PC-9 (cell line): Measurements from ENCODE around the gene CPXM2. TPM values are rescaled to one million over a fixed set of nuclear protein-coding genes. Genes with fewer than 3 reads are reported as not detected.

Source experiments
- BruUV-seq: library from RNA; stranded (reverse); fragments of 400-500 nt; replicated peaks from 2 replicates; lab custom pipeline; 2021; lab: Mats Ljungman, UMichigan
- CTCF ChIA-PET: fragments of 300-600 bp; sonication (Branson Sonifier 250); formaldehyde crosslinking; loops from one replicate; lab custom pipeline; 2022; ENCODE audit warnings: antibody characterized with exemption; lab: Charles Lee
- POLR2A ChIA-PET: fragments of 300-600 bp; sonication (Branson Sonifier 250); formaldehyde crosslinking; loops from one replicate; lab custom pipeline; 2022; ENCODE audit warnings: antibody characterized with exemption; ENCODE audit not compliant: unreplicated experiment; lab: Charles Lee
- DNase-seq, 2 experiments: peaks; one replicate each; pipeline versions ENCODE4 v3.0.0 to v3.0.0-alpha.2; 2015 to 2022; ENCODE audit warnings: mixed read lengths in 1 of 2
- H2AFZ ChIP-seq: fragments of 200-600 bp; sonication (generic); 2 replicates; pipeline ENCODE4 v1.8.1; 2017; ENCODE audit warnings: antibody characterized with exemption
- H3F3A ChIP-seq: fragments of 200-600 bp; sonication (generic); 2 replicates; pipeline ENCODE4 v1.8.1; 2017; ENCODE audit warnings: antibody characterized with exemption, mild to moderate bottlenecking, low read depth; ENCODE audit not compliant: insufficient read depth
- H3K27ac ChIP-seq: fragments of 200-600 bp; sonication (generic); 2 replicates; pipeline ENCODE4 v1.6.1; 2016; ENCODE audit warnings: mixed run types
- H3K27me3 ChIP-seq: fragments of 200-600 bp; sonication (generic); 2 replicates; pipeline ENCODE4 v1.6.1; 2016; ENCODE audit warnings: low read depth, mixed run types; ENCODE audit not compliant: insufficient read depth
- H3K36me3 ChIP-seq: fragments of 200-600 bp; sonication (generic); 2 replicates; pipeline ENCODE4 v1.6.1; 2016; ENCODE audit warnings: low read depth, mixed run types
- H3K4me1 ChIP-seq: fragments of 200-600 bp; sonication (generic); replicated peaks from 2 replicates; pipeline ENCODE4 v1.6.1; 2016; ENCODE audit warnings: mixed run types; ENCODE audit not compliant: insufficient read depth
- H3K4me2 ChIP-seq: fragments of 200-600 bp; sonication (generic); 2 replicates; pipeline ENCODE4 v1.6.1; 2017; ENCODE audit warnings: mixed run types
- H3K4me3 ChIP-seq: fragments of 200-600 bp; sonication (generic); 2 replicates; pipeline ENCODE4 v1.6.1; 2016; ENCODE audit warnings: mixed run types
- H3K79me2 ChIP-seq: fragments of 200-600 bp; sonication (generic); 2 replicates; pipeline ENCODE4 v1.6.1; 2017; ENCODE audit warnings: low read depth, mixed run types
- H3K9me2 ChIP-seq: fragments of 200-600 bp; sonication (generic); 2 replicates; pipeline ENCODE4 v1.8.1; 2017; ENCODE audit warnings: mild to moderate bottlenecking; ENCODE audit not compliant: insufficient read depth
- H3K9me3 ChIP-seq: fragments of 200-600 bp; sonication (generic); 2 replicates; pipeline ENCODE4 v1.8.1; 2016; ENCODE audit warnings: low read depth; ENCODE audit not compliant: insufficient read depth
- H4K20me1 ChIP-seq: fragments of 200-600 bp; sonication (generic); 2 replicates; pipeline ENCODE4 v1.8.1; 2017; ENCODE audit not compliant: insufficient read depth
- CTCF ChIP-seq: fragments of 200-600 bp; sonication (generic); conservative IDR thresholded peaks from 2 replicates; pipeline ENCODE4 v1.6.1; 2017; ENCODE audit warnings: mixed run types, antibody characterized with exemption, mild to moderate bottlenecking, moderate library complexity
- EZH2 ChIP-seq: fragments of 200-600 bp; sonication (generic); IDR thresholded peaks from 2 replicates; pipeline ENCODE4 v1.8.0; 2017; ENCODE audit warnings: antibody characterized with exemption, low read depth
- intact Hi-C: fragments of 100-400 bp; cut with micrococcal nuclease; formaldehyde crosslinking; loops from one replicate; pipeline ENCODE4 v1.10.0; 2022; ENCODE audit not compliant: unreplicated experiment
- total RNA-seq: library from RNA; stranded (reverse); gene quantifications from 2 replicates; pipeline ENCODE4 v1.2.3, GENCODE V29; 2021

The CPXM2 gene
- total RNA-seq, 1 experiment from 2014 or later = not detected

GRCh38 chr10:123888751-123889150, 2.9 kb downstream of the CPXM2 start:
- no peaks in the 10 kb centered on the region for H3K9me3 ChIP-seq
- POLR2A ChIA-PET = no interaction called here

GRCh38 chr10:123888256-123888655, 3.4 kb downstream of the CPXM2 start:
- CTCF ChIA-PET = no interaction called here
- BruUV-seq = no TSS peak
- Histone ChIP-seq H3K27me3 (peaks cover 41% of the 10 kb centered on the region), H3K4me1 (no peaks in the 10 kb centered on the region), H3K27ac (no peak overlapping the region), H3K4me2 (no peak overlapping the region), H3F3A (no peaks in the 10 kb centered on the region), H3K36me3 (no peaks in the 10 kb centered on the region), H2AFZ (no peak overlapping the region), H3K79me2 (no peaks in the 10 kb centered on the region), H3K9me3 (no peaks in the 10 kb centered on the region), H3K4me3 (no peak overlapping the region), H4K20me1 (no peaks in the 10 kb centered on the region), H3K9me2 (no peaks in the 10 kb centered on the region)
- intact Hi-C loops = no loop called here
- POLR2A ChIA-PET = no interaction called here
- TF ChIP-seq CTCF = no peak
- no peak for TF ChIP-seq EZH2
- DNase-seq = no peak

More at GRCh38 chr10:123888751-123889150, 2.9 kb downstream of the CPXM2 start:
- H3K4me1 ChIP-seq = no peaks in the 10 kb centered on the region
- BruUV-seq = no TSS peak
- TF ChIP-seq CTCF (no peak), EZH2 (no peak)
- no peak overlapping the region for H3K4me3 ChIP-seq
- no peak overlapping the region for H3K4me2 ChIP-seq
- H4K20me1 ChIP-seq = no peaks in the 10 kb centered on the region
- H3K27me3 ChIP-seq = peaks cover 41% of the 10 kb centered on the region
- H3F3A ChIP-seq = no peaks in the 10 kb centered on the region
- H3K27ac ChIP-seq = no peak overlapping the region
- DNase-seq = no peak
- no peak overlapping the region for H2AFZ ChIP-seq
- CTCF ChIA-PET = no interaction called here
- H3K9me2 ChIP-seq = no peaks in the 10 kb centered on the region
- no peaks in the 10 kb centered on the region for H3K36me3 ChIP-seq
- no peaks in the 10 kb centered on the region for H3K79me2 ChIP-seq
- intact Hi-C loops = no loop called here

- intact Hi-C loops = no loop called here
- TF ChIP-seq EZH2 (no peak), CTCF (no peak)
- POLR2A ChIA-PET = no interaction called here
- no peak for DNase-seq
- H3K27ac ChIP-seq = no peak overlapping the region
- no peaks in the 10 kb centered on the region for H3K9me3 ChIP-seq
- no peak overlapping the region for H2AFZ ChIP-seq
- no TSS peak for BruUV-seq
- H3F3A ChIP-seq = no peaks in the 10 kb centered on the region
- H3K36me3 ChIP-seq = no peaks in the 10 kb centered on the region
- no peaks in the 10 kb centered on the region for H3K79me2 ChIP-seq
- H3K9me2 ChIP-seq = no peaks in the 10 kb centered on the region
- H3K4me1 ChIP-seq = no peaks in the 10 kb centered on the region
- no peak overlapping the region for H3K4me3 ChIP-seq
- H3K27me3 ChIP-seq = peaks cover 40% of the 10 kb centered on the region
- CTCF ChIA-PET = no interaction called here
- no peaks in the 10 kb centered on the region for H4K20me1 ChIP-seq
- no peak overlapping the region for H3K4me2 ChIP-seq
Observed at GRCh38 chr10:123886292-123886691, 5.3 kb downstream of the CPXM2 start.
